B cell (primary cell): ENCODE data around the gene EIF3C. TPM values are rescaled to one million over a fixed set of nuclear protein-coding genes. Genes with fewer than 3 reads are reported as not detected.
"Not testable (repeated sequence)": the region's sequence is repeated elsewhere in the genome, so short reads cannot be mapped to it uniquely, and the experiment has no call there.

Experiments used
- ATAC-seq: fragments of 200-7000 bp; cut with Tn5 transposase; one replicate; pipeline ENCODE4 v1.10.0; 2021; ENCODE audit warnings: low read depth, mild to moderate bottlenecking, moderate number of reproducible peaks, moderate library complexity
- CTCF ChIA-PET: fragments of 350-600 bp; sonication (Branson Sonifier 250); formaldehyde crosslinking; loops from one replicate; lab custom pipeline; 2021; ENCODE audit warnings: antibody characterized with exemption, inconsistent platforms; lab: Charles Lee
- POLR2A ChIA-PET: fragments of 350-600 bp; sonication (Branson Sonifier 250); formaldehyde crosslinking; loops from one replicate; lab custom pipeline; 2021; ENCODE audit warnings: antibody characterized with exemption; lab: Charles Lee
- DNase-seq: peaks from one replicate; pipeline ENCODE4 v3.0.0; 2013
- H2AFZ ChIP-seq: 2 replicates; pipeline ENCODE4 v1.6.1; 2012; ENCODE audit warnings: mild to moderate bottlenecking, low read depth, low read length; ENCODE audit not compliant: insufficient read depth, poor library complexity, severe bottlenecking
- H3K27ac ChIP-seq, 2 donors: 1 replicate in 1 of 2; 2 replicates in 1 of 2; pipeline ENCODE4 v1.5.1; 2012 to 2013; ENCODE audit warnings: low read length in 2 of 2, mild to moderate bottlenecking in 2 of 2, moderate library complexity in 1 of 2
- H3K27me3 ChIP-seq, 4 experiments: fragments of 200-600 bp in 1 of 4; sonication (generic) in 1 of 4; replicated peaks in 1 of 4; 1 replicate in 2 of 4; 2 replicates in 2 of 4; pipeline versions ENCODE4 v1.6.1 to v1.7.0; 2013 to 2016; ENCODE audit warnings: low read length in 3 of 4, mild to moderate bottlenecking in 2 of 4, mixed read lengths in 1 of 4, moderate library complexity in 1 of 4; ENCODE audit not compliant: insufficient read depth in 4 of 4, control insufficient read depth in 3 of 4; ENCODE audit errors: control extremely low read depth in 1 of 4
- H3K36me3 ChIP-seq, 2 experiments: replicated peaks in 1 of 2; 1 replicate in 1 of 2; 2 replicates in 1 of 2; pipeline versions ENCODE4 v1.6.1 to v1.7.1; 2013; ENCODE audit warnings: low read length in 1 of 2; ENCODE audit not compliant: insufficient read depth in 2 of 2, control insufficient read depth in 1 of 2; ENCODE audit errors: control extremely low read depth in 1 of 2, extremely low read depth in 1 of 2
- H3K4me1 ChIP-seq, 2 donors: fragments of 200-600 bp in 1 of 2; sonication (generic) in 1 of 2; 1 replicate in 1 of 2; 2 replicates in 1 of 2; pipeline versions ENCODE4 v1.5.1 to v1.6.1; 2013 to 2017; ENCODE audit warnings: low read length in 2 of 2; ENCODE audit not compliant: control insufficient read depth in 2 of 2, insufficient read depth in 2 of 2
- H3K4me2 ChIP-seq: replicated peaks from 2 replicates; pipeline ENCODE3; 2012; ENCODE audit warnings: mild to moderate bottlenecking, low read depth, low read length; ENCODE audit not compliant: poor library complexity, severe bottlenecking
- H3K4me3 ChIP-seq, 5 experiments: fragments of 200-600 bp in 1 of 5; sonication (generic) in 1 of 5; 1 replicate in 3 of 5; 2 replicates in 2 of 5; pipeline versions ENCODE4 v1.5.1 to v1.7.0; 2011 to 2016; ENCODE audit warnings: low read length in 4 of 5, mild to moderate bottlenecking in 4 of 5, low read depth in 2 of 5, control low read depth in 1 of 5, moderate library complexity in 1 of 5; ENCODE audit not compliant: insufficient read depth in 1 of 5; ENCODE audit errors: control extremely low read depth in 1 of 5, extremely low read depth in 1 of 5
- H3K79me2 ChIP-seq: fragments of 200-600 bp; sonication (generic); one replicate; pipeline ENCODE4 v1.6.0; 2016; ENCODE audit warnings: low read length; ENCODE audit not compliant: control insufficient read depth, insufficient read depth
- H3K9ac ChIP-seq: fragments of 200-600 bp; sonication (generic); 2 replicates; pipeline ENCODE4 v1.6.1; 2017; ENCODE audit warnings: mild to moderate bottlenecking, low read length, moderate library complexity
- H3K9me3 ChIP-seq, 3 donors: one replicate each; pipeline versions ENCODE4 v1.6.1 to v1.7.1; 2013; ENCODE audit warnings: low read length in 2 of 3; ENCODE audit not compliant: control insufficient read depth in 2 of 3, insufficient read depth in 1 of 3; ENCODE audit errors: control extremely low read depth in 1 of 3
- H4K20me1 ChIP-seq: 2 replicates; pipeline ENCODE4 v1.6.0; 2012; ENCODE audit warnings: mild to moderate bottlenecking, low read length; ENCODE audit not compliant: insufficient read depth, control insufficient read depth, poor library complexity, severe bottlenecking
- H3K27ac Mint-ChIP-seq: one replicate; pipeline ENCODE4 v1.8.0; 2021; ENCODE audit warnings: mixed read lengths
- H3K27me3 Mint-ChIP-seq: one replicate; pipeline ENCODE4 v1.8.0; 2021; ENCODE audit warnings: mixed read lengths
- H3K4me1 Mint-ChIP-seq: one replicate; pipeline ENCODE4 v1.8.0; 2021; ENCODE audit warnings: mixed read lengths
- H3K4me3 Mint-ChIP-seq: one replicate; pipeline ENCODE4 v1.8.0; 2021; ENCODE audit warnings: mixed read lengths
- H3K9me3 Mint-ChIP-seq: one replicate; pipeline ENCODE4 v1.8.0; 2022; ENCODE audit warnings: mixed read lengths; ENCODE audit not compliant: insufficient read depth
- WGBS: methylation state at CpG from one replicate; pipeline ENCODE4 v1.1.5; 2013; ENCODE audit warnings: missing lambda C conversion rate; ENCODE audit not compliant: insufficient coverage; 5-methylcytosine and 5-hydroxymethylcytosine counted together
- intact Hi-C: fragments of 100-400 bp; cut with micrococcal nuclease; formaldehyde crosslinking; loops from one replicate; pipeline ENCODE4 v1.10.0; 2022
- polyA plus RNA-seq: library from polyadenylated mRNA; depleted of rRNA; stranded (reverse); fragments of >200 nt; gene quantifications from 2 replicates; pipeline ENCODE4 v1.2.3, GENCODE V29; 2012
- total RNA-seq, 2 donors: library from RNA; stranded (reverse); fragments of 120-200 nt in 1 of 2; gene quantifications; 1 replicate in 1 of 2; 2 replicates in 1 of 2; pipeline versions ENCODE4 v1.2.3 to v1.2.4, GENCODE V29; 2013 to 2022

The EIF3C gene
- total and polyA plus RNA-seq, 2 donors (not counting 1 experiment from before 2014, with no cell fraction given) = 126 to 372 TPM

GRCh38 chr16:28668199-28668598 is 43.1 kb upstream of the EIF3C start:
- H3K27ac ChIP-seq, H3K9me3 ChIP-seq, H3K27me3 ChIP-seq, H3K4me2 ChIP-seq, H3K79me2 ChIP-seq, H4K20me1 ChIP-seq, H3K4me1 ChIP-seq, H3K4me3 ChIP-seq, H3K27me3 Mint-ChIP-seq, H3K4me1 Mint-ChIP-seq, H3K27ac Mint-ChIP-seq, ATAC-seq, H3K4me3 Mint-ChIP-seq, DNase-seq, H3K9me3 Mint-ChIP-seq, H3K9ac ChIP-seq, CTCF ChIA-PET, POLR2A ChIA-PET, H3K36me3 ChIP-seq, H2AFZ ChIP-seq, intact Hi-C loops: not testable (repeated sequence)
- WGBS = no CpG with 5 or more reads among the region's 4 CpGs

DNA sequence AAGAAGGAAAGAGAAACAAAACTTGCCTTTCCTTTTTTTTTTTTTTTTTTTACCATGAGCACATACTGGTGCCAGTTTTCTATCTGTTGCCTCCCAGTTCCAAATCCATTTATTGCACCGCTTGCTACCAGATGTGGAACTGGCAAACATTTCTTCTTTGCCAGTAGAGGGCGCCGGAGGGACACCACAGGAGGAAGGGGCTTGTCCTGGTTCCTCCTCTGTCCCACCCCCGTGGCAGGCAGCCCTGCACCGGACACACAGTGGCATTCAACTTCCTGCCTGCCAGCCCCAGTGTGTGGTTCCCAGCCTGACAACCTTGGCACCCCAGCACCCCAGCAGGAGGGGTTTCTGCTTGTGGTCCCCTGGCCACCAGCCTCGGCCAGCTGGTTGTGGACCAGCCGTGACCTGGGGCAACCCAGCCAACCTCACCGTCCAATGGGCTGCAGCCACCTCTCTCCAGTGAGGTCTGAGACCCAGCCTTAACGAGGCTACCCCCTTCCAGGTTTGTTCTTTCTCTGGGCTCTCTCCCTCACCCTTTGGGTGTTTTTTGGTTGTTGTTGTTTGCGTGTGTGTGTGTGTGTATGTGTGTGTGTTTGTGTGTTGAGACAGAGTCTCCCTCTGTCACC is 22.8 kb upstream of the EIF3C start:
- H3K9me3 Mint-ChIP-seq, H3K4me1 ChIP-seq, H3K9ac ChIP-seq, intact Hi-C loops, H3K9me3 ChIP-seq, H3K79me2 ChIP-seq, H3K4me3 Mint-ChIP-seq, H3K27me3 Mint-ChIP-seq, H3K4me3 ChIP-seq, H2AFZ ChIP-seq, H3K4me2 ChIP-seq, DNase-seq, POLR2A ChIA-PET, H3K27ac Mint-ChIP-seq, H3K4me1 Mint-ChIP-seq, H3K36me3 ChIP-seq, CTCF ChIA-PET, H3K27ac ChIP-seq, H3K27me3 ChIP-seq, H4K20me1 ChIP-seq: not testable (repeated sequence)
- peak; percentile 98 for ATAC-seq
- WGBS = no CpG with 5 or more reads among the region's 10 CpGs

GRCh38 chr16:28689425-28689824 is 21.8 kb upstream of the EIF3C start:
- H3K4me3 ChIP-seq, DNase-seq, H3K27ac Mint-ChIP-seq, H3K4me1 ChIP-seq, H3K27ac ChIP-seq, H3K79me2 ChIP-seq, H3K27me3 Mint-ChIP-seq, H3K9ac ChIP-seq, H2AFZ ChIP-seq, POLR2A ChIA-PET, H3K36me3 ChIP-seq, H3K27me3 ChIP-seq, CTCF ChIA-PET, H4K20me1 ChIP-seq, H3K4me3 Mint-ChIP-seq, H3K9me3 ChIP-seq, H3K4me1 Mint-ChIP-seq, H3K9me3 Mint-ChIP-seq, intact Hi-C loops, H3K4me2 ChIP-seq, ATAC-seq: not testable (repeated sequence)
- WGBS = no CpG with 5 or more reads among the region's 13 CpGs

GRCh38 chr16:28691722-28692121 is 19.5 kb upstream of the EIF3C start:
- H3K4me3 Mint-ChIP-seq, H3K27me3 Mint-ChIP-seq, H3K4me2 ChIP-seq, DNase-seq, H3K9me3 Mint-ChIP-seq, H3K27ac Mint-ChIP-seq, intact Hi-C loops, H3K9me3 ChIP-seq, CTCF ChIA-PET, POLR2A ChIA-PET, H4K20me1 ChIP-seq, H3K4me1 ChIP-seq, H3K27me3 ChIP-seq, H3K36me3 ChIP-seq, H3K4me3 ChIP-seq, ATAC-seq, H2AFZ ChIP-seq, H3K79me2 ChIP-seq, H3K9ac ChIP-seq, H3K4me1 Mint-ChIP-seq, H3K27ac ChIP-seq: not testable (repeated sequence)
- WGBS = 43% methylated on average over 1 of the region's 4 CpGs
